Ishikawa (cell line): ENCODE measurements around the gene CALN1.

Experiments
- CEBPB ChIP-seq: IDR thresholded peaks from 2 replicates; pipeline ENCODE4 v1.6.1; 2012
- CREB1 ChIP-seq: IDR thresholded peaks from 2 replicates; pipeline ENCODE4 v1.6.1; 2012; ENCODE audit warnings: low read depth
- EGR1 ChIP-seq: IDR thresholded peaks from 2 replicates; pipeline ENCODE4 v1.6.1; 2012
- EP300 ChIP-seq: IDR thresholded peaks from 2 replicates; pipeline ENCODE4 v1.6.1; 2012; ENCODE audit warnings: borderline replicate concordance
- NFIC ChIP-seq: IDR thresholded peaks from 2 replicates; pipeline ENCODE4 v1.6.1; 2012
- RAD21 ChIP-seq: IDR thresholded peaks from 2 replicates; pipeline ENCODE4 v1.6.1; 2012; ENCODE audit warnings: low read depth
- REST ChIP-seq: IDR thresholded peaks from 2 replicates; pipeline ENCODE4 v1.6.1; 2012; ENCODE audit warnings: low read depth, mild to moderate bottlenecking
- TAF1 ChIP-seq: IDR thresholded peaks from 2 replicates; pipeline ENCODE4 v1.6.1; 2012; ENCODE audit warnings: low read depth, mild to moderate bottlenecking
- TCF12 ChIP-seq: IDR thresholded peaks from 2 replicates; pipeline ENCODE4 v1.6.1; 2012; ENCODE audit warnings: low read depth
- TEAD4 ChIP-seq: IDR thresholded peaks from 2 replicates; pipeline ENCODE4 v1.6.1; 2012
- YY1 ChIP-seq: IDR thresholded peaks from 2 replicates; pipeline ENCODE4 v1.6.1; 2012; ENCODE audit warnings: low read depth
- TF ChIP-seq, protein P1 (sequence below): IDR thresholded peaks from 2 replicates; pipeline ENCODE4 v1.6.1; 2012
- TF ChIP-seq, protein P2 (sequence below): IDR thresholded peaks from 2 replicates; pipeline ENCODE4 v1.6.1; 2012

GRCh38 chr7:72219500-72219899 lies 192.6 kb downstream of the CALN1 start:
- TF ChIP-seq EP300 (no peak), RAD21 (no peak), TEAD4 (no peak), YY1 (no peak), CREB1 (no peak), TAF1 (no peak), REST (no peak), EGR1 (no peak), TCF12 (no peak), NFIC (no peak), CEBPB (no peak)
- TF ChIP-seq, protein P1, sequence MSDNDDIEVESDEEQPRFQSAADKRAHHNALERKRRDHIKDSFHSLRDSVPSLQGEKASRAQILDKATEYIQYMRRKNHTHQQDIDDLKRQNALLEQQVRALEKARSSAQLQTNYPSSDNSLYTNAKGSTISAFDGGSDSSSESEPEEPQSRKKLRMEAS, result no peak
- TF ChIP-seq, protein P2, sequence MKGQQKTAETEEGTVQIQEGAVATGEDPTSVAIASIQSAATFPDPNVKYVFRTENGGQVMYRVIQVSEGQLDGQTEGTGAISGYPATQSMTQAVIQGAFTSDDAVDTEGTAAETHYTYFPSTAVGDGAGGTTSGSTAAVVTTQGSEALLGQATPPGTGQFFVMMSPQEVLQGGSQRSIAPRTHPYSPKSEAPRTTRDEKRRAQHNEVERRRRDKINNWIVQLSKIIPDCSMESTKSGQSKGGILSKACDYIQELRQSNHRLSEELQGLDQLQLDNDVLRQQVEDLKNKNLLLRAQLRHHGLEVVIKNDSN, result no peak
